ENCODE data around the gene USP47.

- TF ChIP-seq CTCF (IDR thresholded peaks at IDR 0.05 in 2 of 3, conservative IDR thresholded peaks at IDR 0.05 in 1 of 3; ENCODE audit: insufficient read depth in 2 of 3, low read depth in 1 of 3, low read length in 3 of 3): no peak
- TF ChIP-seq ZNF318 (IDR thresholded peaks at IDR 0.05; ENCODE audit: borderline replicate concordance in 1 of 2, low read depth in 1 of 2): no peak
Observed at GRCh38 chr11:11862999-11863398, 21.2 kb downstream of the USP47 start.
